Measurements from ENCODE around the gene EPC1.

DNA sequence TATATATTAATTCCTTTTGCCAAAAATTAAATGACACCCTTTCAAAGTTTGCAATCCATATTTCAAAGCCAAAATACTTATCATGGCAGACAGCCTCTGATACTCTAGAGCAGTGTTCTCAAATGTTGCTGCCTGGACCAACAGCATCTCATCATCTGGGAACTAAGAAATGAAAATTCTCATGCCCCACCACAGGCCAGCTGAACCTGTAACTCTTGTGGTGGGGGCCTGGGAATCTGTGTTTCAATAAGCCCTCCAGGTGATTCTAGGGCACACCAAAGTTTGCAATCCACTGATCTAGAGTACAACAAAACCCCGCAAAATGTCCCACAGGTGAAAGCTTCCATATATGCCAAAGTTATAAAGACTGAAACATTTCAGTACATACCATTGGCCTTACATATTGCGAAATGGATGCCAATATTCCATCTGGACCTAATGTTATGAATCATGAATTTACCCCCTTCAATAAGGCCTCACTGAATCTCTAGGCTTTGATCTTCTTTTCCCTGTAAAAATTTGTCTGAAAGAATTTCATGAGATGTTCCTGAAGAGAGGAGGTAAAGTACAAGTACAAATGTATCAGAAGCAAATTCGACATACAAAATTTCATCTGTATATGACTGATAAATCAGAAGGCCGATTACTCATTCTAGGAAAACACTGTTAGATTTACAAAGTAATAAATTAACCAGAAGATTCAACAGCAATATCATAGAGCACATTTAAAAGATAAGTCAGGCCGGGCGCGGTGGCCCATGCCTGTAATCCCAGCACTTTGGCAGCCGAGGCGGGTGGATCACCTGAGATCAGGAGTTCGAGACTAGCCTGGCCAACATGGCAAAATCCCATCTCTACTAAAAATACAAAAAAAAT is 25.3 kb upstream of the EPC1 start:
- TF ChIP-seq, protein P1, sequence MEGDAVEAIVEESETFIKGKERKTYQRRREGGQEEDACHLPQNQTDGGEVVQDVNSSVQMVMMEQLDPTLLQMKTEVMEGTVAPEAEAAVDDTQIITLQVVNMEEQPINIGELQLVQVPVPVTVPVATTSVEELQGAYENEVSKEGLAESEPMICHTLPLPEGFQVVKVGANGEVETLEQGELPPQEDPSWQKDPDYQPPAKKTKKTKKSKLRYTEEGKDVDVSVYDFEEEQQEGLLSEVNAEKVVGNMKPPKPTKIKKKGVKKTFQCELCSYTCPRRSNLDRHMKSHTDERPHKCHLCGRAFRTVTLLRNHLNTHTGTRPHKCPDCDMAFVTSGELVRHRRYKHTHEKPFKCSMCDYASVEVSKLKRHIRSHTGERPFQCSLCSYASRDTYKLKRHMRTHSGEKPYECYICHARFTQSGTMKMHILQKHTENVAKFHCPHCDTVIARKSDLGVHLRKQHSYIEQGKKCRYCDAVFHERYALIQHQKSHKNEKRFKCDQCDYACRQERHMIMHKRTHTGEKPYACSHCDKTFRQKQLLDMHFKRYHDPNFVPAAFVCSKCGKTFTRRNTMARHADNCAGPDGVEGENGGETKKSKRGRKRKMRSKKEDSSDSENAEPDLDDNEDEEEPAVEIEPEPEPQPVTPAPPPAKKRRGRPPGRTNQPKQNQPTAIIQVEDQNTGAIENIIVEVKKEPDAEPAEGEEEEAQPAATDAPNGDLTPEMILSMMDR (conservative IDR thresholded peaks at IDR 0.05 in 1 of 2, IDR thresholded peaks at IDR 0.05 in 1 of 2; ENCODE audit: low read depth in 1 of 2, low read length in 2 of 2) = no peak
- no peak for TF ChIP-seq EZH2 (IDR thresholded peaks at IDR 0.05; ENCODE audit: low read length, missing control alignments)
